Neural progenitor cell (in vitro differentiated cells): Measurements from ENCODE around the gene TENT5C. TPM values are rescaled to one million over a fixed set of nuclear protein-coding genes. Genes with fewer than 3 reads are reported as not detected.

Experiments used
- DNase-seq: peaks from one replicate; pipeline ENCODE4 v3.0.0-alpha.2; 2016; ENCODE audit warnings: low spot score
- H2AFZ ChIP-seq: fragments of 200-600 bp; sonication (generic); replicated peaks from 2 replicates; pipeline ENCODE4 v1.6.1; 2016; ENCODE audit warnings: antibody characterized with exemption
- H3F3A ChIP-seq: fragments of 200-600 bp; sonication (generic); 2 replicates; pipeline ENCODE4 v1.6.1; 2016; ENCODE audit warnings: antibody characterized with exemption, low read depth
- H3K27ac ChIP-seq: fragments of 200-600 bp; sonication (generic); 2 replicates; pipeline ENCODE4 v1.5.1; 2016; ENCODE audit warnings: mild to moderate bottlenecking
- H3K27me3 ChIP-seq: fragments of 200-600 bp; sonication (generic); 2 replicates; pipeline ENCODE4 v1.6.1; 2016; ENCODE audit warnings: mild to moderate bottlenecking, moderate library complexity
- H3K36me3 ChIP-seq: fragments of 200-600 bp; sonication (generic); 2 replicates; pipeline ENCODE4 v1.5.1; 2016
- H3K4me1 ChIP-seq: fragments of 200-600 bp; sonication (generic); 2 replicates; pipeline ENCODE4 v1.6.1; 2016; ENCODE audit warnings: mixed run types
- H3K4me2 ChIP-seq: fragments of 200-600 bp; sonication (generic); 2 replicates; pipeline ENCODE4 v1.6.1; 2016
- H3K4me3 ChIP-seq: fragments of 200-600 bp; sonication (generic); 2 replicates; pipeline ENCODE4 v1.5.1; 2016
- H3K79me2 ChIP-seq: fragments of 200-600 bp; sonication (generic); 2 replicates; pipeline ENCODE4 v1.6.1; 2016; ENCODE audit warnings: low read depth
- H3K9ac ChIP-seq: fragments of 200-600 bp; sonication (generic); 2 replicates; pipeline ENCODE4 v1.6.1; 2016
- H3K9me3 ChIP-seq: fragments of 200-600 bp; sonication (generic); 2 replicates; pipeline ENCODE4 v1.5.1; 2016; ENCODE audit warnings: low read depth
- H4K20me1 ChIP-seq: fragments of 200-600 bp; sonication (generic); 2 replicates; pipeline ENCODE4 v1.6.1; 2016; ENCODE audit warnings: low read depth
- H3K27ac Mint-ChIP-seq: 3 replicates; pipeline ENCODE4 v1.8.0; 2021; ENCODE audit warnings: mixed read lengths
- H3K27me3 Mint-ChIP-seq: 2 replicates; pipeline ENCODE4 v1.8.0; 2022; ENCODE audit warnings: low read depth, mild to moderate bottlenecking, inconsistent platforms, moderate library complexity, mixed read lengths; ENCODE audit not compliant: insufficient read depth
- H3K36me3 Mint-ChIP-seq: 3 replicates; pipeline ENCODE4 v1.8.0; 2021; ENCODE audit warnings: mixed read lengths
- H3K4me1 Mint-ChIP-seq: 3 replicates; pipeline ENCODE4 v1.8.0; 2021; ENCODE audit warnings: mixed read lengths
- H3K4me3 Mint-ChIP-seq: 3 replicates; pipeline ENCODE4 v1.8.0; 2021; ENCODE audit warnings: mild to moderate bottlenecking, moderate library complexity, mixed read lengths
- H3K9me3 Mint-ChIP-seq: 3 replicates; pipeline ENCODE4 v1.8.0; 2020; ENCODE audit warnings: mixed read lengths
- CTCF ChIP-seq: fragments of 200-600 bp; sonication (generic); IDR thresholded peaks from 2 replicates; pipeline ENCODE4 v1.5.1; 2017; ENCODE audit warnings: antibody characterized with exemption, mild to moderate bottlenecking
- EZH2 ChIP-seq: fragments of 200-600 bp; sonication (generic); IDR thresholded peaks from 2 replicates; pipeline ENCODE4 v1.6.1; 2017; ENCODE audit warnings: antibody characterized with exemption, mild to moderate bottlenecking, moderate library complexity
- EZH2phosphoT487 ChIP-seq: fragments of 200-600 bp; sonication (generic); IDR thresholded peaks from 2 replicates; pipeline ENCODE4 v1.6.1; 2017; ENCODE audit warnings: antibody characterized with exemption
- total RNA-seq: library from RNA; depleted of rRNA; stranded (reverse); fragments of >200 nt; gene quantifications from 2 replicates; pipeline ENCODE4 v1.2.3, GENCODE V29; 2015; ENCODE audit warnings: low replicate concordance

The TENT5C gene
- total RNA-seq, 1 donor from 2014 or later = 0.39 TPM

GRCh38 chr1:117638759-117639158 is 32.9 kb downstream of the TENT5C start:
- H3K27me3 Mint-ChIP-seq = peaks cover 2% of the 10 kb centered on the region
- no peaks in the 10 kb centered on the region for H3K36me3 Mint-ChIP-seq
- Histone ChIP-seq H3K36me3 (no peaks in the 10 kb centered on the region), H2AFZ (no peak overlapping the region), H3F3A (no peaks in the 10 kb centered on the region), H3K4me1 (no peaks in the 10 kb centered on the region), H3K27ac (no peak overlapping the region), H3K79me2 (no peaks in the 10 kb centered on the region), H3K27me3 (no peaks in the 10 kb centered on the region), H3K9ac (no peak overlapping the region), H3K4me3 (no peak overlapping the region), H3K9me3 (no peaks in the 10 kb centered on the region), H3K4me2 (no peak overlapping the region), H4K20me1 (no peaks in the 10 kb centered on the region)
- DNase-seq = no peak
- no peaks in the 10 kb centered on the region for H3K9me3 Mint-ChIP-seq
- H3K27ac Mint-ChIP-seq = no peak overlapping the region
- TF ChIP-seq CTCF (no peak), EZH2 (no peak), EZH2phosphoT487 (no peak)
- H3K4me3 Mint-ChIP-seq = no peak overlapping the region
- H3K4me1 Mint-ChIP-seq = no peaks in the 10 kb centered on the region

GRCh38 chr1:117639741-117640140 is 33.9 kb downstream of the TENT5C start:
- Mint-ChIP-seq H3K36me3 (no peaks in the 10 kb centered on the region), H3K4me3 (no peak overlapping the region), H3K27me3 (peaks cover 2% of the 10 kb centered on the region), H3K9me3 (no peaks in the 10 kb centered on the region), H3K4me1 (no peaks in the 10 kb centered on the region), H3K27ac (no peak overlapping the region)
- no peak overlapping the region for H3K27ac ChIP-seq
- no peak for DNase-seq
- H4K20me1 ChIP-seq = no peaks in the 10 kb centered on the region
- no peak overlapping the region for H2AFZ ChIP-seq
- no peak overlapping the region for H3K4me3 ChIP-seq
- TF ChIP-seq CTCF = no peak
- no peaks in the 10 kb centered on the region for H3K79me2 ChIP-seq
- H3K9ac ChIP-seq = no peak overlapping the region
- H3F3A ChIP-seq = no peaks in the 10 kb centered on the region
- H3K27me3 ChIP-seq = no peaks in the 10 kb centered on the region
- no peak overlapping the region for H3K4me2 ChIP-seq
- H3K4me1 ChIP-seq = no peaks in the 10 kb centered on the region
- H3K9me3 ChIP-seq = no peaks in the 10 kb centered on the region
- H3K36me3 ChIP-seq = no peaks in the 10 kb centered on the region

GRCh38 chr1:117641536-117641935 is 35.7 kb downstream of the TENT5C start:
- Histone ChIP-seq H3K79me2 (no peaks in the 10 kb centered on the region), H4K20me1 (no peaks in the 10 kb centered on the region), H2AFZ (no peak overlapping the region), H3K4me2 (no peak overlapping the region), H3K9me3 (no peaks in the 10 kb centered on the region), H3K9ac (no peak overlapping the region), H3F3A (no peaks in the 10 kb centered on the region), H3K4me1 (no peaks in the 10 kb centered on the region), H3K36me3 (no peaks in the 10 kb centered on the region), H3K27ac (no peak overlapping the region), H3K27me3 (no peaks in the 10 kb centered on the region), H3K4me3 (no peak overlapping the region)
- H3K4me1 Mint-ChIP-seq = no peaks in the 10 kb centered on the region
- no peak for DNase-seq
- no peak for TF ChIP-seq EZH2
- no peak for TF ChIP-seq EZH2phosphoT487
- no peak for TF ChIP-seq CTCF
- H3K9me3 Mint-ChIP-seq = no peaks in the 10 kb centered on the region
- no peak overlapping the region for H3K27ac Mint-ChIP-seq
- peaks cover 3% of the 10 kb centered on the region for H3K27me3 Mint-ChIP-seq
- H3K36me3 Mint-ChIP-seq = no peaks in the 10 kb centered on the region
- H3K4me3 Mint-ChIP-seq = no peak overlapping the region

- Histone ChIP-seq H3K4me2 (no peak overlapping the region), H3K79me2 (no peaks in the 10 kb centered on the region), H3K36me3 (no peaks in the 10 kb centered on the region), H3K27ac (no peak overlapping the region), H3F3A (no peaks in the 10 kb centered on the region), H3K9me3 (no peaks in the 10 kb centered on the region), H2AFZ (no peak overlapping the region), H4K20me1 (no peaks in the 10 kb centered on the region), H3K4me3 (no peak overlapping the region), H3K9ac (no peak overlapping the region), H3K27me3 (no peaks in the 10 kb centered on the region), H3K4me1 (no peaks in the 10 kb centered on the region)
- Mint-ChIP-seq H3K27me3 (peaks cover 2% of the 10 kb centered on the region), H3K36me3 (no peaks in the 10 kb centered on the region), H3K4me3 (no peak overlapping the region), H3K4me1 (no peaks in the 10 kb centered on the region), H3K9me3 (no peaks in the 10 kb centered on the region), H3K27ac (no peak overlapping the region)
- no peak for DNase-seq
- TF ChIP-seq EZH2 = no peak
- TF ChIP-seq EZH2phosphoT487 = no peak
These were observed 37.1 kb downstream of the TENT5C start for GRCh38 chr1:117642963-117643362.
